H9 (cell line): Measurements from ENCODE around the gene SPINK2. TPM values are rescaled to one million over a fixed set of nuclear protein-coding genes. Genes with fewer than 3 reads are reported as not detected.

ENCODE experiments used
- DNase-seq: peaks from one replicate; pipeline ENCODE4 v3.0.0-alpha.2; 2017
- H2AFZ ChIP-seq: one replicate; pipeline ENCODE4 v1.6.1; 2013; ENCODE audit warnings: mild to moderate bottlenecking, low read length, control low read depth, moderate library complexity
- H2AK5ac ChIP-seq: 2 replicates; pipeline ENCODE4 v1.6.1; 2013; ENCODE audit warnings: low read length, control low read depth, mixed read lengths; ENCODE audit not compliant: insufficient read length
- H2BK120ac ChIP-seq: one replicate; pipeline ENCODE4 v1.6.1; 2013; ENCODE audit warnings: low read depth, mild to moderate bottlenecking, low read length, control low read depth, inconsistent platforms; ENCODE audit not compliant: poor library complexity, severe bottlenecking
- H2BK12ac ChIP-seq: 2 replicates; pipeline ENCODE4 v1.6.1; 2013; ENCODE audit warnings: low read length, control low read depth, mixed read lengths, low read depth; ENCODE audit not compliant: insufficient read length
- H2BK15ac ChIP-seq: 2 replicates; pipeline ENCODE4 v1.6.1; 2013; ENCODE audit warnings: low read depth, low read length, control low read depth
- H2BK20ac ChIP-seq: one replicate; pipeline ENCODE4 v1.6.1; 2013; ENCODE audit warnings: low read depth, mild to moderate bottlenecking, low read length, control low read depth, inconsistent platforms; ENCODE audit not compliant: poor library complexity, severe bottlenecking
- H2BK5ac ChIP-seq: 2 replicates; pipeline ENCODE4 v1.6.1; 2013; ENCODE audit warnings: low read length, control low read depth, mixed read lengths; ENCODE audit not compliant: insufficient read length
- H3K14ac ChIP-seq: 2 replicates; pipeline ENCODE4 v1.6.1; 2013; ENCODE audit warnings: low read length, control low read depth; ENCODE audit not compliant: insufficient read depth
- H3K18ac ChIP-seq: 2 replicates; pipeline ENCODE4 v1.6.1; 2013; ENCODE audit warnings: low read depth, mild to moderate bottlenecking, mixed read lengths, low read length, control low read depth; ENCODE audit not compliant: insufficient read length
- H3K23ac ChIP-seq: 2 replicates; pipeline ENCODE4 v1.6.1; 2013; ENCODE audit warnings: low read length, control low read depth, mixed read lengths, low read depth; ENCODE audit not compliant: insufficient read length
- H3K23me2 ChIP-seq: 2 replicates; pipeline ENCODE4 v1.6.1; 2013; ENCODE audit warnings: low read depth, mild to moderate bottlenecking, mixed read lengths, low read length, control low read depth; ENCODE audit not compliant: insufficient read length, poor library complexity, severe bottlenecking
- H3K27ac ChIP-seq: 2 replicates; pipeline ENCODE4 v1.5.1; 2013; ENCODE audit warnings: low read length, control low read depth, mixed read lengths, low read depth; ENCODE audit not compliant: insufficient read length
- H3K27me3 ChIP-seq: 2 replicates; pipeline ENCODE4 v1.6.1; 2013; ENCODE audit warnings: low read length, control low read depth, inconsistent platforms; ENCODE audit not compliant: insufficient read depth
- H3K4ac ChIP-seq: 2 replicates; pipeline ENCODE4 v1.6.1; 2013; ENCODE audit warnings: low read depth, mild to moderate bottlenecking, control low read depth, inconsistent platforms, low read length, moderate library complexity
- H3K4me1 ChIP-seq: 2 replicates; pipeline ENCODE4 v1.6.1; 2013; ENCODE audit warnings: low read length, control low read depth, inconsistent platforms; ENCODE audit not compliant: insufficient read depth
- H3K4me2 ChIP-seq: 2 replicates; pipeline ENCODE4 v1.6.1; 2013; ENCODE audit warnings: low read length, control low read depth, mixed read lengths; ENCODE audit not compliant: insufficient read length, insufficient read depth
- H3K56ac ChIP-seq: 2 replicates; pipeline ENCODE4 v1.6.1; 2013; ENCODE audit warnings: low read depth, mild to moderate bottlenecking, mixed read lengths, low read length, control low read depth; ENCODE audit not compliant: insufficient read length
- H3K79me1 ChIP-seq: 2 replicates; pipeline ENCODE4 v1.6.1; 2013; ENCODE audit warnings: low read depth, mild to moderate bottlenecking, moderate library complexity, low read length, control low read depth, inconsistent platforms; ENCODE audit not compliant: insufficient read depth, poor library complexity, severe bottlenecking
- H3K79me2 ChIP-seq: 2 replicates; pipeline ENCODE4 v1.6.1; 2013; ENCODE audit warnings: low read length, control low read depth, inconsistent platforms; ENCODE audit not compliant: insufficient read depth
- H3K9ac ChIP-seq: 2 replicates; pipeline ENCODE4 v1.6.1; 2013; ENCODE audit warnings: low read length, control low read depth, mixed read lengths; ENCODE audit not compliant: insufficient read length; ENCODE audit errors: extremely low read depth
- H3K9me3 ChIP-seq: one replicate; pipeline ENCODE4 v1.6.1; 2013; ENCODE audit warnings: low read depth, low read length, inconsistent platforms; ENCODE audit not compliant: control insufficient read depth
- H3T11ph ChIP-seq: one replicate; pipeline ENCODE4 v1.6.1; 2013; ENCODE audit warnings: mild to moderate bottlenecking, low read length, control low read depth, inconsistent platforms
- H4K20me1 ChIP-seq: one replicate; pipeline ENCODE4 v1.6.1; 2013; ENCODE audit not compliant: control insufficient read depth, insufficient read length, insufficient read depth
- H4K5ac ChIP-seq: 2 replicates; pipeline ENCODE4 v1.6.1; 2013; ENCODE audit warnings: low read depth, mild to moderate bottlenecking, mixed read lengths, low read length, control low read depth; ENCODE audit not compliant: insufficient read length
- H4K8ac ChIP-seq: replicated peaks from 2 replicates; pipeline ENCODE4 v1.6.1; 2013; ENCODE audit warnings: low read length, control low read depth, mixed read lengths, low read depth; ENCODE audit not compliant: insufficient read length
- H4K91ac ChIP-seq: 2 replicates; pipeline ENCODE4 v1.6.1; 2013; ENCODE audit warnings: low read depth, mild to moderate bottlenecking, moderate library complexity, mixed read lengths, low read length, control low read depth; ENCODE audit not compliant: insufficient read length
- H3K27ac Mint-ChIP-seq, 3 experiments: 2 replicates in 2 of 3; 3 replicates in 1 of 3; pipeline ENCODE4 v1.8.0; 2020 to 2021; ENCODE audit warnings: mixed read lengths in 3 of 3, mild to moderate bottlenecking in 1 of 3, moderate library complexity in 1 of 3
- H3K27me3 Mint-ChIP-seq: 2 replicates; pipeline ENCODE4 v1.8.0; 2021; ENCODE audit warnings: low read depth, mild to moderate bottlenecking, moderate library complexity, mixed read lengths
- H3K36me3 Mint-ChIP-seq, 3 experiments: 2 replicates in 2 of 3; 3 replicates in 1 of 3; pipeline ENCODE4 v1.8.0; 2020 to 2021; ENCODE audit warnings: low read depth in 3 of 3, mixed read lengths in 3 of 3; ENCODE audit not compliant: insufficient read depth in 1 of 3
- H3K4me1 Mint-ChIP-seq, 2 experiments: 2 replicates each; pipeline ENCODE4 v1.8.0; 2020; ENCODE audit warnings: mixed read lengths in 2 of 2
- H3K4me3 Mint-ChIP-seq, 2 experiments: 2 replicates in 1 of 2; 3 replicates in 1 of 2; pipeline ENCODE4 v1.8.0; 2020 to 2021; ENCODE audit warnings: mild to moderate bottlenecking in 2 of 2, mixed read lengths in 2 of 2, moderate library complexity in 1 of 2
- H3K9me3 Mint-ChIP-seq, 2 experiments: 2 replicates in 1 of 2; 3 replicates in 1 of 2; pipeline ENCODE4 v1.8.0; 2020; ENCODE audit warnings: mild to moderate bottlenecking in 2 of 2, mixed read lengths in 2 of 2, moderate library complexity in 1 of 2
- WGBS: extraction: QIAGEN DNeasy Blood & Tissue Kit; methylation state at CpG from one replicate; pipeline ENCODE4 v1.1.7; 2013; ENCODE audit warnings: missing lambda C conversion rate, low lambda C conversion rate, mixed read lengths; ENCODE audit not compliant: insufficient read length; ENCODE audit errors: extremely low coverage; 5-methylcytosine and 5-hydroxymethylcytosine counted together
- total RNA-seq: library from RNA; stranded (reverse); gene quantifications from 2 replicates; pipeline ENCODE4 v1.2.1, GENCODE V29; 2021
- TF ChIP-seq, protein P1 (sequence below): fragments of 200-600 bp; sonication (generic); conservative IDR thresholded peaks from 3 replicates; pipeline ENCODE4 v1.8.0; 2021; ENCODE audit warnings: antibody characterized with exemption, mild to moderate bottlenecking

SPINK2 gene
- total RNA-seq, 1 experiment from 2014 or later = 0.44 TPM

DNA sequence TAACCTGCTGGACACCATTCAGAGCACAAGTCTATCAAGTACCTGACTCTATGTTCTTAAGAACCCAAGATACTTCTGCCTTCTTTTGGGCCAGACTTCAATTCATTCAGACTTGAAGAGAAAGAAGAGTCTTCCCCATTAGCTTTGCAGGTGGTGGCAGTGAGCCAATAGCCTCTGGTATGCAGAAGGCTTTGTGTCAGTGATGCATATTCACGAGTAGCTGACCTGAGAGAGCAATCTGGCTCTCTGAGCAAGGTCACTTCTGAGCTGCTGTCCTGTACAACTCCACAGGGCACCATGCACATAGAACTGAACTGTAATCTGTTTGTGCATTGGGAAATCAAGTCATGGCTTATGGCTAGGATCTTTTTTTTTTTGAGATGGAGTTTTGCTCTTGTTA, 39.9 kb upstream of the SPINK2 start:
- Histone ChIP-seq H3K79me2 (no peaks in the 10 kb centered on the region), H2BK120ac (no peak overlapping the region), H3K27ac (no peak overlapping the region), H3K4me1 (no peaks in the 10 kb centered on the region), H2BK15ac (no peak overlapping the region), H3K56ac (no peak overlapping the region), H3K23ac (no peak overlapping the region), H4K91ac (no peak overlapping the region), H3K4ac (no peak overlapping the region), H3K23me2 (no peaks in the 10 kb centered on the region), H2BK12ac (no peak overlapping the region), H3K18ac (no peak overlapping the region), H4K20me1 (no peaks in the 10 kb centered on the region), H3K4me2 (no peak overlapping the region), H3K79me1 (no peaks in the 10 kb centered on the region), H3K9ac (no peak overlapping the region), H2AK5ac (no peak overlapping the region), H3K27me3 (peaks cover 2% of the 10 kb centered on the region; the same call in 1 of the 2 replicates), H3K9me3 (no peaks in the 10 kb centered on the region), H2BK5ac (no peak overlapping the region), H2BK20ac (no peak overlapping the region), H3K14ac (no peak overlapping the region), H4K5ac (no peak overlapping the region), H4K8ac (no peak overlapping the region), H2AFZ (no peak overlapping the region), H3T11ph (no peak overlapping the region)
- TF ChIP-seq, protein P1, sequence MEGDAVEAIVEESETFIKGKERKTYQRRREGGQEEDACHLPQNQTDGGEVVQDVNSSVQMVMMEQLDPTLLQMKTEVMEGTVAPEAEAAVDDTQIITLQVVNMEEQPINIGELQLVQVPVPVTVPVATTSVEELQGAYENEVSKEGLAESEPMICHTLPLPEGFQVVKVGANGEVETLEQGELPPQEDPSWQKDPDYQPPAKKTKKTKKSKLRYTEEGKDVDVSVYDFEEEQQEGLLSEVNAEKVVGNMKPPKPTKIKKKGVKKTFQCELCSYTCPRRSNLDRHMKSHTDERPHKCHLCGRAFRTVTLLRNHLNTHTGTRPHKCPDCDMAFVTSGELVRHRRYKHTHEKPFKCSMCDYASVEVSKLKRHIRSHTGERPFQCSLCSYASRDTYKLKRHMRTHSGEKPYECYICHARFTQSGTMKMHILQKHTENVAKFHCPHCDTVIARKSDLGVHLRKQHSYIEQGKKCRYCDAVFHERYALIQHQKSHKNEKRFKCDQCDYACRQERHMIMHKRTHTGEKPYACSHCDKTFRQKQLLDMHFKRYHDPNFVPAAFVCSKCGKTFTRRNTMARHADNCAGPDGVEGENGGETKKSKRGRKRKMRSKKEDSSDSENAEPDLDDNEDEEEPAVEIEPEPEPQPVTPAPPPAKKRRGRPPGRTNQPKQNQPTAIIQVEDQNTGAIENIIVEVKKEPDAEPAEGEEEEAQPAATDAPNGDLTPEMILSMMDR = no peak
- no peak overlapping the region for H3K27ac Mint-ChIP-seq
- peak; percentile 53 for DNase-seq
- peaks cover 16% of the 10 kb centered on the region for H3K27me3 Mint-ChIP-seq
- H3K4me3 Mint-ChIP-seq = no peak overlapping the region
- H3K36me3 Mint-ChIP-seq = no peaks in the 10 kb centered on the region
- H3K4me1 Mint-ChIP-seq = peaks cover 7% of the 10 kb centered on the region in 2 experiments
- peaks cover 0 to 3% of the 10 kb centered on the region in 2 experiments; a peak in 2 of 5 replicates for H3K9me3 Mint-ChIP-seq
- no CpG with 5 or more reads among the region's 1 CpG for WGBS
